HG03342 (cell line): Measurements from ENCODE around the gene C19orf33.

Experiments used
- ATAC-seq: cut with Tn5 transposase; IDR thresholded peaks from one replicate; pipeline ENCODE4 v1.9.1; 2021; ENCODE audit warnings: mild to moderate bottlenecking, moderate library complexity; ENCODE audit not compliant: unreplicated experiment

Gene C19orf33

DNA sequence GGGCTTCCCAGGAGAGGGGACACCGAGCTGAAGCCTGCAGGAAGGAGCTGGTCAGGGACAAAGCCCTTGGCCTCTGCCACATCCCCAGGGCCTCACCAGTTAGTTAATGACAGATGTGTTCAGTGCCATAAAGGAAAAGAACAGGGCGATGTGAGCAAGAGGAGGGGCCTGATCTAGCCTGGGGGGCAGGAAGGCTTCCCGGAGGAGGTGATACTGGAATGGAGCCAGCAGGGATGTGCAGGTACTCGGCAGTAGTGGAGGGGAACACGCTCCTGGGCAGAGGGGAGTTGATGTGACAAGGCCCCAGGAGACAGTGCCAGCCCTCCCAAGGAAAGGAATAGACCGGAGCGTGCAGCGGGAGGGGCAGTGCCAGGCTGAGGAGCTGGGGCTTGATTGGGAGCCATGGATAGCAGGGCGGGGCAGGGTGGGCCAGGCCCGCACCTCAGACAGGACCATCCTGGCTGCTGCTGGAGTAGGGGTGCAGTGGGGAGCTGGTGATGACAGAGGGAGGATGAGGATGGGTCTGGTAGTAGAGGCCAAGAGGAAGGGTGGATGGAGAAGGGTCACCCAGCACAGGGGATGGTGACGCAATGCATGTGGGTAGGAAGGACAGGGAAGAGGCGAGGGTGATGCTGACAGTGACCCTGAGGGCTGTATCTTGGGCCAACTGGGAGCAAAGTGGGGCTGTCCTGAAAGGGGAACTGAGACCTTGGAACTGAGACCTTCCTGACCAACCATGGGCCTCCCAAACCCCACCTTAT is 4.1 kb downstream of the C19orf33 start:
- no peak for ATAC-seq

DNA sequence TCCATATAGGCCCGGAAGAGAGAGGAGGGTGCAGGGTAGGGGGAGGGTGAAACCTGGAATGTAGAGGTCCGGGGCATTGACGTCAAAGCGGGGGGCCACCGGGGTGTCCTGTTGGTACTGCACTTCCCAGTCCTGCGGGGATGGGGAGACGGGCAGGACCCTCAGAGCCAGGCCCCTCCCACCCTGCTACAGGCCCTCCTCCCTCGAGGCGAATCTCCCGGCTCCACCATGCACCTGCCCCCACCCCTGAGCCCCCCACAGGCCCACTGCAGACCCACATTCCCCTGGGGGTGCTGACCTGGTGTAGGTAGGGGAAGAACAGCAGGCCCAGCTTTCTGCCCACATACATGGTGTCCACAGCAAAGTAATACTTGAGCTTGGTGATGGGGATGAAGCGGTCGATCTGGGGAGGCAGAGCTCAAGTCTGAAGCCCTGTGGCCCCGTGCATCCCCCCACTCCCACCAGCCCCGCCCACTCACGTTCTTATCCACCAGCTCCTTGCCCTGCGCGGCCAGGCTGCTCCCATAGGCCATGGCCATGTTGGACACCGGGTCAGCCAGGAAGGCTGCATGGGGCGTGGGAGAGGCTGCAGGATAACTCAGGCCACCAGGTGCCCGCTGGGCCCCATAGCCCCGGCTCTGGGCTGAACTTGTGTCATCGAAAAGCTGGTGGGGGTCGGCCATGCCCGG is 5.0 kb downstream of the C19orf33 start:
- no peak for ATAC-seq

DNA sequence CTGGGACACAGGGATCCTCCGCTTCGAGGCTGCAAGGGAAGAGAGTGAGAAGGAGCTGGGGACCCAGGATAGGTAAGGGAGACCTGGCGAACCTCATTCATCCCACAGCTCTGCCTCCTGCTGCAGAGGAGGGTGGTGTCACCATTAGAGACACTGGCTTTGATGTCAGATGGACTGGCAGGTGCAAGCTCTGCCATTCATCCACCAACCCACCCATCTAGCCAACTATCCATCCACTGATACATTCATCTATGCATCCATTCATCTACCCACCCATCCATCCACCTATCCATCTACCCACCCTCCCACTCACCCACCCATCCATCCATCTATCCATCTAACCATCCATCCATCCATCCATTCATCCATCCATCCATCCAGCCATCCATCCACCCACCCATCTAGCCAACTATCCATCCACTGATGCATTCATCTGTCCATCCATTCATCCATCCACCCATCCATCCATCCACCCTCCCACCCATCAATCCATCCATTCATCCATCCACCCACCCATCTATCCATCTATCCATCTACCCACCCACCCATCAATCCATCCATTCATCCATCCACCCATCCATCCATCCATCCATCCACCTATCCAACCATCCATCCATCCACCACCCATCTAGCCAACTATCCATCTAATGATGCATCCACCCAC is 5.7 kb downstream of the C19orf33 start:
- ATAC-seq, result no peak

DNA sequence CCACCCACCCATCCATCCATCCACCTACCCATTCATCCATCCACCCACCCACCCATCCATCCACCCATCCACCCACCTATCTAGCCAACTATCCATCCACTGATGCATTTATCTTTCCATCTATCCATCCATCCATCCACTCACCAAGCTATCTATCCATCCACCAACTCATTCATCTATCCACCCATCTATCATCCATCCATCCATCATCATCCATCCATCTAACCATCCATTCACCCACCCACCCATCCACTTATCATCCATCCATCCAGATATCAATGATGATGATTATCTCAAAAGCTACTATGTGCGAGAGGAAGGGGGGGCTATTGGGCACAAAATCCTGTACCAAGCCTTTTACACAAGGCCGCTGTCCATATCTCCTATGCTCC is 6.2 kb downstream of the C19orf33 start:
- no peak for ATAC-seq

DNA sequence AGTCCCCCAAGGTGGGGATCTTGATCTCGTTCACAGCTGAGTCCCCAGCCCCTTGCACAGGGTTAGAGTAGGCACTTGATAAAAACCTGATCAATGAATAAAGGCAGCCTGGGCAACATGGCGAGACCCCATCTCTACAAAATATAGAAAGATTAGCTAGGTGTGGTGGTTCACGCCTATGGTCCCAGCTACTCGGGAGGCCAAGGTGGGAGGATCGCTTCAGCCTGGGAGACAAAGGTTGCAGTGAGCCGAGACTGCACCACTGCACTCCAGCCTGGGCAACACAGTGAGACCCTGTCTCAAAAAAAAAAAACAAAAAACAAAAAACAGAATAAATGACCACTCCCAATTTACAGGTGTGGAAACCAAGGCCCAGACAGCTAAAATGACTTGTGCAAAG is 6.9 kb downstream of the C19orf33 start:
- ATAC-seq, result no peak

DNA sequence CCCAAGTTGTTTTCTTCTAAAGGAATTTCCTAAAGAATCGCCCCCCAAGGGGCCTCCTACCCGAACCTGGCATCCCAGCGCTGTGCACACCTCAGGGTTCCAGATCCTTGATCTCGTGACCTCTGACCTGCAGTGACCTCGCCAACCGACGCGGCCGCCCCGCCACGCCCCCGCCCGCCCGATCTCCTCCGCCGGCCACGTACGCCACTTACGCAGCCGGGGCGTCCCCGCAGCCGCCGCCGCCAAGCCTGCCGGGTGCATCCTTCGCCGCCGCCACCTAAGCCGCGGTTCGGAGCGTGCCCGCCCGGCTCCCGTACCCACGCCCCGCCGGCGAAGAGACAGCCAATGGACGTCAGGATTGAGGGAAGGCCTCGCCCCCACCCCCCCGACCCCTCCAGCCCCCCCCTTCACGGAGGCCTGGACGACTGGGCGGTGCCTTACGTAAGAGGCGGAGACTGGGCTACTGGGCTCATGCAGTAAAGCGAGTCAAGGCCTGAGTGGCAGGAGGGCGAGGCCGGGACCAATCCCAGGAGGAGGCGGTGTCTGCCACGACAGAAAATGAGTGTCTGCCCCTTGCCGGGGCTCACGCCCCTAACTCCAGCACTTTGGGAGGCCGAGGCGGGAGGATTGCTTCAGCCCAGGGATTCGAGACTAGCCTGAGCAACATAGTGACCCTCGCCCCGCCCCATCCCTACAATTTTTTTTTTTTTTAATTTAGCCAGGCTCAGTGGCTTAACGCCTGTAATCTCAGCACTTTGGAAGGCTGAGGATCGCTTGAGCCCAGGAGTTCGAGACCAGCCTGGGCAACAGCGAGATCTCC is 11.8 kb downstream of the C19orf33 start, which contains the start of gene YIF1B:
TSS of gene YIF1B (minus strand) at position 291 of the 820 bp plus-strand sequence. CDS start at position 261, 30 bp downstream.
- peak; percentile 85 for ATAC-seq

DNA sequence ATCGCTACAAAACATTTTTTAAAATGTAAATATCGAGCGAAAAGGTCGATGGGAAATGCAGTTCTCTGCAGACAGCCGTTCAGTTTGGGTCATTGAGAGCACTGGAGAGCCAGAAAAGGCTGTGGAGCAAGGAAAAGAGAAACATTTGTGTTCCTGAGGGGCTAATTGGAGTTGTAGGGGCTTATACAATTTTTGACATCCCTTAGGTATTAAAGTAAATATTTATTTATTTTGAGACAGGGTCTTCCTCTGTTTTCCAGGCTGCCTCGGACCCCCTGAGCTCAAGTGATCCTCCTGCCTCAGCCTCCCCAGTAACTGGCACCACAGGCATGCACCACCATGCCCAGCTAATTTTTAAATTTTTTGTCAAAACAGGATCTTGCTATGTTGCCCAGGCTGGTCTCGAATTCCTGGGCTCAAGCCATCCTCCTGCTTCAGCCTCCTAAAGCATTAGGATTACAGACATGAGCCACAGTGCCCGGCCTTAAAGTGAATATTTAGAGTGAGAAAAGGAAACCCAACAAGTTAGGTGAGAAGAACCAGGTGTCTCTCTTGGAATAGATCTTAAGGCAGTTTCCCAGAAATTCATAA is 12.5 kb downstream of the C19orf33 start:
- no peak for ATAC-seq

DNA sequence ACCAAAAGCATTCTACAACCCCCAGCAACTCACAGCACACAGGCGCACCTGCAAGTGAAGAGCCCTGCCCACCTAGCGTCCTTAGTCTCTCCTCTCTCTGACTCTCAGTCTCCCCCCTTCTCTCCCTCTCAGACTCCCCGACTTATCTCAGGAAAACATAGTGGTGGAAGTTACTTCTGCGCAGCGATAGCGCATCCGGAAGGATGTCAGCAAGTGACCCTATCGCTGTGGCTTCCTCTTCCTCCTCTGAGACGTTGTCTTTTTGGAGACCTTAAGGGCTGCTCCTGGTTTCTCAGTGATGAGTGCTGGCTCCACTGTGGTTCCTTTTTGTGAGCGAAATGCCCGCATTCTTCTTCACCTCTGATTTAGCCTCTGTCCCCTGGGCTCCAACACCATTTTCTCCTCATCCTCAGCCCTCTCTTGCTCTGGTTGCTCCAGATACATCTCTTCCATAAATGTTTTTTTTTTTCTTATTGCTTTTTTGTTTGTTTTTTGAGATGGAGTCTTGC is 13.1 kb downstream of the C19orf33 start:
- ATAC-seq, result no peak

DNA sequence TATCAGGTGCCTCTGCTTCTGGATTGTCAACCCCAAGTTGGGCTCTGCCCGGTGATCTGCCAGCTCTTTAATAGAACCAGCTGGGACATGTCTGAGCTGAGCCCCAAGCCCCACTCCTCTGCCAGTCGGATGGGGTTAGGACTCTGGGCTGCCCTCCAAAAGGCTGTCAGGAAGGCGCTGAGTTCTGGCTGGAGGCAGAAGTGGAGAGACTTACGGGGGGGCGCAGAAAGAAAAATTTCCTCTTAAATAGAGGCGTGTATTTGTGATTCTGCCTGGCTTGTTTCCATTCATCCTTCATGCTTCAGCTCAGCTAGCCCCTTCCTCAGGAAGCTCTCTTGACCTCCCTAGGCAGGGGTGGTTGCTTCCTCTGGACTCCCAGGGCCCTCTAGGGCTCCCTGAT is 14.6 kb downstream of the C19orf33 start:
- no peak for ATAC-seq

DNA sequence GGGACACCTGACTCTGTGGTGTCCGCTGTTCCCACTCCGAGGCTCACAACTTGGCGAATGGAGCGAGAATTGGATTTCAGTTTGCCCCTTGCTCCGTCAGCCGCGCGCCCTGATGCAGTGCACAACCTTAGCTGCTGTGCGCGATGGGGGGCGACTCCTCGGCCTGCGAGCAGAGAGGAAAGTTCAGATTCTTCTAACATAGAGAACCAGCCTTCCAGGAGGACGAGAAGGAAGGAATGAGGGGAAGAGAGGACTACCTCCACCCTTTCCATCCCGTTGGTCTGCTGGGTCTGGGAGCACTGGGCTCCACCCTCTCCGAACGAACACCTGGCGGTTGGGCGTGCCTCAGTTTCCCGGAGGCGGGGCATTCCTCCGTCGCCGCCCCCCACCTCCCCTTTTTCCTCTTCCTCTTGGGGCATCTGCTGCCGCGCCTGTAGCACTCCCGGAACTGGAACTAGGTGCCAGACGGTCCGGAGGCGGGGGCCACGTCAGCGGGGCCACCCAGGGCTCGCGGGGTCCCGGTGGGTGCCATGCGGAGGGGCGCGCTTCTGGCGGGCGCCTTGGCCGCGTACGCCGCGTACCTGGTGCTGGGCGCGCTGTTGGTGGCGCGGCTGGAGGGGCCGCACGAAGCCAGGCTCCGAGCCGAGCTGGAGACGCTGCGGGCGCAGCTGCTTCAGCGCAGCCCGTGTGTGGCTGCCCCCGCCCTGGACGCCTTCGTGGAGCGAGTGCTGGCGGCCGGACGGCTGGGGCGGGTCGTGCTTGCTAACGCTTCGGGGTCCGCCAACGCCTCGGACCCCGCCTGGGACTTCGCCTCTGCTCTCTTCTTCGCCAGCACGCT is 15.6 kb downstream of the C19orf33 start, which contains the start of gene KCNK6:
TSS of gene KCNK6 (plus strand) at position 425 of the 838 bp plus-strand sequence. CDS start at position 531, 106 bp downstream.
- ATAC-seq, result no peak

DNA sequence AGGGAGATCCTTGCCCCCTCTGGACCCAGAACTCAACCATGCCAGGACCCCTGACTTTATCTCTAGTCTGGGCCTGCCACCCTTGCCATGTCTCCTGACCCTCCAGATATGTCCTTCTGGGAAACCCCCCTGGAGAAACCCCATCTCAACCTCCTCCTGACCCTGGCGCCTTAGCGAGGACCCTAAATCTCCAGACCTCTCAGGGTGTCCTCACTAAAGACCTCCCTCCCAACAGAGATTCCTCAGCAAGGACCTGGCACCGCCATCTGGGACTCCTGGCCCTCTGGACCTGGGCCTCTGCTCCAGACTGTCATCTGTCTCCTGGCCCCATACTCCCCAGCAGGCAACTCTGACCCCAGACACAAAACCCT is 16.9 kb downstream of the C19orf33 start:
- ATAC-seq, result no peak

DNA sequence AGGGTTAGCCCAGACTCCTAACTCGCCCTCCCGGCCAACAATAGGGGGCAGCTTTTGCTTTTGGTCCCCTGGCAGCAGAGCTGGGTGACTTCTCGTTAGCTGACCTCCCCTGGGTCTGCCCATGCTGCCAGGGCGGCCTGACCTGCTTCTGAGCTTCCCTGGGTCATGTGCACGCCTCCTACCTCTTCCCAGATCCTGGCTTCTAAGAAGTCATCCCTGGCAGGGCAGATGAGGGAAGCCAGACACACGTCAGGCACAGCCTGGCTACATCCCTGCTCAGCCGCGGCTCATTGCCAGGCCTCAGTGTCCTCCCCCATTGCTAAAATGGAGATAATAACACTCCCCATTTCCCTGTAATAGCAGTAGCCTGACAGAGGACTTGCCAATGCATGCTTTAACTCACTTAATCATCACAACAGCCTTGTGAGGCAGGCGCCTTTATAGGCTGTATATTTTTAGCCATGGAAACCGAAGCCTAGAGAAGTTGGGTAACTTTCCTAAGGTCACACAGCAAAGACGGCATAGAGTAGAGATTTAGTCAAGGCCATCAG is 17.7 kb downstream of the C19orf33 start:
- no peak for ATAC-seq

DNA sequence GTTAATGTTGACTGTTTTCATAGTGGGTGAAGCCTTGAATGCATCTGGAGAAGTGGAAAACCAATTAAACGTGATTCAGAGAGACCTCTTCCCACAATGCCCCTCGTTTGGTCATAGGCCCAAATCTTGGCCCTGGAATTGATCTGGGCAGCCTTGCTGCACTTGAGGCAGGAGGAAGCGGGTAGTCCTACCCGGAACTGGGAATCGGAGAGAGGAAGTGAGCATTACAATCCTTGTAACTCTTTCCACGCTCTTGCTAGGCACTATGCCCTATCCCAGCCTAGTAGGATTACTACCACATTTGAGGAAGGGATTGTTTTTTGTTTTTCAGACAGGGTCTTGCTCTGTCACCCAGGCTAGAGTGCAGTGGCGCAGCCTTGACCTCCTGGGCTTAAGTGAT is 19.2 kb downstream of the C19orf33 start:
- ATAC-seq, result no peak

DNA sequence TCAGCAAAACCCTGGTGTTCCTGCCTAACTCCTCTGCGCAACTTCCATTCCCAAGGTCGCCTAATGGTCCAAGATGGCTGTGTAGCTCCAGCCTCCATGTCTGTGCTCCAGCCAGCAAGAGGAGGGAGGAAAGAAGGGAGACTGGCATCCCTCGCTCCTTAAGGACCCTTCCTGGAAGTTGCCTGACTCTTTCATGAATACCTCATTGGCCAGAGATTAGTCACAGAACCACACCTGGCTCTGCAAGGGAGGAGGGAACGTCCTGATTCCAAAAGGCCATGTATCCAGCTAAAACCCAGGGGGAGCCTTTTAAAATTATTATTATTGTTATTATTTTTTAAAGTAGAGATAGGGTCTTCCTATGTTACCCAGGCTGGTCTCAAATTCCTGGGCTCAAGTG is 20.4 kb downstream of the C19orf33 start:
- ATAC-seq, result no peak

DNA sequence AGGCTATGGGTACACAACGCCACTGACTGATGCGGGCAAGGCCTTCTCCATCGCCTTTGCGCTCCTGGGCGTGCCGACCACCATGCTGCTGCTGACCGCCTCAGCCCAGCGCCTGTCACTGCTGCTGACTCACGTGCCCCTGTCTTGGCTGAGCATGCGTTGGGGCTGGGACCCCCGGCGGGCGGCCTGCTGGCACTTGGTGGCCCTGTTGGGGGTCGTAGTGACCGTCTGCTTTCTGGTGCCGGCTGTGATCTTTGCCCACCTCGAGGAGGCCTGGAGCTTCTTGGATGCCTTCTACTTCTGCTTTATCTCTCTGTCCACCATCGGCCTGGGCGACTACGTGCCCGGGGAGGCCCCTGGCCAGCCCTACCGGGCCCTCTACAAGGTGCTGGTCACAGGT is 22.5 kb downstream of the C19orf33 start:
- no peak for ATAC-seq

DNA sequence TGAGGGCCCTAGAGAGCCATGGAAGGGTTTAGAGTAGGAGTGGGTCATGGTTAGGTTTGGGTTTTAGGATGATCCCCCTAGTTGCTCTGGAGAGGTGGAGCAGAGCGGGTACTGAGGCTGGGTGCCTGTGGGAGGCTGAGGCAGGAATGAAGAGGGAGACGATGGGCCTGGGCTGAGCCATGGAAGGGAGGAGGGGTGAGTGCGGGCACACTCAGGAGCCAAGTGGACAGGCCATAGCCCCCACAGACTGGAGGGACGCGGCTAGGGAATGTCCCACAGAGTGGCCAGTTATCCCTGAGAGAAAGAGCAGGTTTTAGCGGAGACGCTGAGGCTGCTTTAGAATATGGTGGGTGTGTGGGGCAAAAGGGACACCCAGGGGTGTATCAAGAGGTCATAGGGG is 25.6 kb downstream of the C19orf33 start:
- no peak for ATAC-seq

DNA sequence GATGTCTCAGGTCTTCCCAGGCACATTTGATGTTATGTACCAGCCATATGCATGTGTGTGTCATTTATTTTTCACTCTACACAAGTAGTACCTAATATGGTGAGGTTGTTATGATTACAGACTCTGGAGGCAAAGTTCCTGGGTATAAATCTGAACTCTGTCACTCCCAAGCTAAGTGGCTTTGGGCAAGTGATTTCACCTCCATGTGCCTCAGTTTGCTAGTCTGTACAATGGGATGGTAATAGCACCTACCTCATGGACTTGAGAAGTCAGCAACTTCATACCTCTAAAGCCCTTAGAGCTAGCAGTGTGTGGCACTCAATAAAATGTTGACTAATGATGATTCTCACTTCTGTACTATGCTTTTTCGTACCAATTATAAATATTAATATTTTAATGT is 27.7 kb downstream of the C19orf33 start:
- no peak for ATAC-seq

DNA sequence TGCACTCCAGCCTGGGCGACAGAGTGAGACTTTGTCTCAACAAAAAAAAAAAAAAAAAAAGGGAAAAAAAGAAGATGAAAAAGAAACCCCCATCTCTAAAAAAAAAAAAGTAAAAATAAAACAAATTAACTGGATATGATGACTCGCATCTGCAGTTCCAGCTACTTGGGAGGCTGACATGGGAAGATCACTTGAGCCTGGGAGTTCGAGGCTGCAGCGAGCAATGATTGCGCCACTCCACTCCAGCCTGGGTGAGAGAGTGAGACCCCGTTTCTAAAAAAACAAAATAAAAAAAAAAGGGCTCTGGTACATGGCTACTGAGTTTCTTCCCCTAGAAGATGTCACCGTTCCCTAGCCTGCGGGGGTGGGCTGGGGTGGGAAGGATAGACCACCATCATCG is 29.2 kb downstream of the C19orf33 start:
- no peak for ATAC-seq

DNA sequence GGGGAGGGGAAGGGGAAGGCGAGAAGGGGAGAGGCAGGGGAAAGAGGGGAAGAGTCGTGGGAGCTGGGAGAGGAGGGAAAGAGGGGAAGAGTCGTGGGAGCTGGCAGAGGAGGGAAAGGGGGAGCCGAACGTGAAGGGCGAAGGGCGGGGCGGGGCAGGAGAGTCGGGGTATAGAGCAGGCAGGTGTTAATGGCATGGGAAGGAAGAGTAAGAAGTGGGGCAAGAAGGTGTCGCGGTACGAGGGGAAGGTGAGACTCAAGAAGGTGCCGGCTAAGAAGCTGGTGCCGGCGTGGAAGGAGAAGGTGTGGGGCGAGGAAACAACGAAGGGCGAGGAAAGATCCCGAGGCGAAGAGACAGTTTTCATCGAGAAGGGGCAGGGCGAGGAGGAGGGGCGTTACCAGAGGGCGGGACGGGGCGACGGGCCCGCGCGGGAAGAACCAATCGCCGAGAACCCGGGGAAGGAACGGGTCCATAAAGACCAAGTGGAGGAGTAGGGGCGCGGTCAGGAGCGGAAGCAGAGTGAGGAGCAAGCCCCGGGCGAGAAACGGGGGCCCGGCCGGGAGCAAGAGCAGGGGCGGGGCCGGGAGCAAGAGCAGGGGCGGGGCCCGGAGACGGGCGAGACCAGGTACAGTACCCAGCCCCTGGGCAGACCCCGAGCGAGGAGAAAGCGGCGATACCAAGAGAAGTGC is 32.0 kb downstream of the C19orf33 start:
- peak; percentile 63 for ATAC-seq
